Measurements from ENCODE around the gene PPP1R3E. TPM values are rescaled to one million over a fixed set of nuclear protein-coding genes. Genes with fewer than 3 reads are reported as not detected.

The PPP1R3E gene
- total and polyA plus RNA-seq, 2 of the 13 experiments (the other 11 are each of a cell fraction or from before 2014, with no cell fraction given): 16.5 to 26.5 TPM

- in situ Hi-C loops (cut with HindIII; ENCODE audit: extremely low pct_ligation_motif_present, low pct_unique_long_range_greater_than_20kb): loop anchor here (5.0 kb wide), 1 partner anchor 35 kb away; no protein-coding TSS in a partner anchor
- intact Hi-C loops (cut with micrococcal nuclease; ENCODE audit: unreplicated experiment): loop anchor here (5.0 kb wide), 1 partner anchor 175 kb away; no protein-coding TSS in a partner anchor
Observed at GRCh38 chr14:23297611-23298277, 4.9 kb downstream of the PPP1R3E start.

GRCh38 chr14:23297096-23297495, 5.6 kb downstream of the PPP1R3E start:
- ChIA-PET CTCF (ENCODE audit: low intra/inter-chr PET ratio, low total read pairs) (no interaction called here), POLR2A (interaction anchor here (1.0 to 18.7 kb wide), 3 partner anchors 11 to 24 kb away, joined by 3 to 1053 read pairs (median 23); partner anchors contain the start of genes HOMEZ and PABPN1)
- Histone ChIP-seq H3K4me1 (ENCODE audit: insufficient read depth, low read length) (peaks cover 33% of the 10 kb centered on the region), H3K36me3 (replicated peaks in 1 of 2; ENCODE audit: control insufficient read depth in 1 of 2, insufficient read depth in 2 of 2, low read length in 2 of 2) (peaks cover 3% of the 10 kb centered on the region in 2 experiments; a peak in 1 of 5 replicates), H3K27me3 (ENCODE audit: control insufficient read depth in 1 of 2, insufficient read depth in 2 of 2, low read length in 2 of 2) (no peaks in the 10 kb centered on the region; a peak in 1 of 5 replicates), H3K79me2 (ENCODE audit: insufficient read depth, low read length) (peaks cover 4% of the 10 kb centered on the region), H3K27ac (ENCODE audit: extremely low read length, insufficient read depth, low read length) (no peak overlapping the region), H3K4me2 (ENCODE audit: low read depth, low read length) (no peak overlapping the region), H3K9me3 (ENCODE audit: low read length) (no peaks in the 10 kb centered on the region), H3K9ac (ENCODE audit: insufficient read depth, low read depth, low read length) (no peak overlapping the region), H4K20me1 (ENCODE audit: insufficient read depth, low read length) (no peaks in the 10 kb centered on the region), H2AFZ (ENCODE audit: low read length) (no peak overlapping the region), H3K4me3 (replicated peaks in 1 of 3; ENCODE audit: insufficient read depth in 1 of 3, low read depth in 2 of 3, low read length in 3 of 3) (no peak overlapping the region)
- in situ Hi-C loops (cut with HindIII; ENCODE audit: extremely low pct_ligation_motif_present, low pct_unique_long_range_greater_than_20kb): loop anchor here (5.0 kb wide), 1 partner anchor 35 kb away; no protein-coding TSS in a partner anchor
- no TSS peak for BruUV-seq (replicated peaks)
- intact Hi-C loops (cut with micrococcal nuclease; ENCODE audit: unreplicated experiment): loop anchor here (5.0 kb wide), 1 partner anchor 175 kb away; no protein-coding TSS in a partner anchor
- DNase-seq (ENCODE audit: low spot score) (no peak), FAIRE-seq (no peak), ATAC-seq (no peak)
- 93% methylated on average over 7 of the region's 7 CpGs for whole genome bisulfite sequencing (ENCODE audit: low lambda C conversion rate)
- TF ChIP-seq NR3C1 (CRISPR knock-in tag; IDR thresholded peaks at IDR 0.05) (no peak), PREB (CRISPR knock-in tag; IDR thresholded peaks at IDR 0.05) (no peak), POLR2AphosphoS5 (IDR thresholded peaks at IDR 0.05; ENCODE audit: low read depth, low read length) (peak; percentile 20; the same call in 1 of the 2 replicates), CTCF (CRISPR knock-in tag; IDR thresholded peaks at IDR 0.05) (no peak), ZNF251 (CRISPR knock-in tag; IDR thresholded peaks at IDR 0.05) (no peak), CHD4 (IDR thresholded peaks at IDR 0.05; ENCODE audit: borderline replicate concordance, low read length) (no peak), THAP7 (CRISPR knock-in tag; IDR thresholded peaks at IDR 0.05) (0 out of 2 replicates have a peak, but pooled peaks have one; percentile 8)

More at GRCh38 chr14:23297611-23298277, 4.9 kb downstream of the PPP1R3E start:
- CTCF ChIA-PET (ENCODE audit: low intra/inter-chr PET ratio, low total read pairs): no interaction called here
- no peak for ATAC-seq
- no peak for DNase-seq (ENCODE audit: low spot score)
- H2AFZ ChIP-seq (ENCODE audit: low read length): no peak overlapping the region
- no peak overlapping the region for H3K27ac ChIP-seq (ENCODE audit: extremely low read length, insufficient read depth, low read length)
- no peak overlapping the region for H3K9ac ChIP-seq (ENCODE audit: insufficient read depth, low read depth, low read length)
- no TSS peak for BruUV-seq (replicated peaks)
- no peaks in the 10 kb centered on the region; a peak in 1 of 5 replicates for H3K27me3 ChIP-seq (ENCODE audit: control insufficient read depth in 1 of 2, insufficient read depth in 2 of 2, low read length in 2 of 2)
- WGBS (ENCODE audit: low lambda C conversion rate): 97% methylated on average over 7 of the region's 7 CpGs
- H3K79me2 ChIP-seq (ENCODE audit: insufficient read depth, low read length): peaks cover 4% of the 10 kb centered on the region
- H3K9me3 ChIP-seq (ENCODE audit: low read length): no peaks in the 10 kb centered on the region
- TF ChIP-seq ZNF781 (CRISPR knock-in tag; IDR thresholded peaks at IDR 0.05; ENCODE audit: borderline replicate concordance, not compliant biosample characterization): no peak
- TF ChIP-seq KDM2A (CRISPR knock-in tag; IDR thresholded peaks at IDR 0.05; ENCODE audit: borderline replicate concordance, low read depth): peak; percentile 27; the same call in 1 of the 2 replicates
- TF ChIP-seq POLR2AphosphoS5 (IDR thresholded peaks at IDR 0.05; ENCODE audit: low read depth, low read length): peak; percentile 13; the same call in 1 of the 2 replicates
- TF ChIP-seq TCF12 (IDR thresholded peaks at IDR 0.05): no peak
- TF ChIP-seq TCF12 (CRISPR knock-in tag; IDR thresholded peaks at IDR 0.05): 0 out of 2 replicates have a peak, but pooled peaks have one; percentile 33
- TF ChIP-seq MTERF4 (CRISPR knock-in tag; IDR thresholded peaks at IDR 0.05): 0 out of 2 replicates have a peak, but pooled peaks have one; percentile 21
- no peaks in the 10 kb centered on the region for H4K20me1 ChIP-seq (ENCODE audit: insufficient read depth, low read length)
- POLR2A ChIA-PET: interaction anchor here (3.1 to 18.7 kb wide), 2 partner anchors 11 to 24 kb away, joined by 23 to 1053 read pairs; partner anchors contain the start of genes HOMEZ and PABPN1
- no peak for FAIRE-seq
- peaks cover 3% of the 10 kb centered on the region in 2 experiments; a peak in 1 of 5 replicates for H3K36me3 ChIP-seq (replicated peaks in 1 of 2; ENCODE audit: control insufficient read depth in 1 of 2, insufficient read depth in 2 of 2, low read length in 2 of 2)
- H3K4me1 ChIP-seq (ENCODE audit: insufficient read depth, low read length): peaks cover 36% of the 10 kb centered on the region
- H3K4me3 ChIP-seq (replicated peaks in 1 of 3; ENCODE audit: insufficient read depth in 1 of 3, low read depth in 2 of 3, low read length in 3 of 3): no peak overlapping the region
- H3K4me2 ChIP-seq (ENCODE audit: low read depth, low read length): no peak overlapping the region
